ENCODE measurements around the gene ABHD5.

The ABHD5 gene

GRCh38 chr3:43764471-43764870, 73.7 kb downstream of the ABHD5 start:
- no peaks in the 10 kb centered on the region for H3K9me3 ChIP-seq (ENCODE audit: control insufficient read depth, low read length)
- H3K4me3 ChIP-seq (ENCODE audit: insufficient read depth, low read depth, low read length, poor library complexity, severe bottlenecking) = no peak overlapping the region
- H3K27ac ChIP-seq (ENCODE audit: insufficient read depth, low read length, poor library complexity, severe bottlenecking) = no peak overlapping the region
- H3K4me1 ChIP-seq (ENCODE audit: control insufficient read depth, insufficient read depth, low read length, poor library complexity, severe bottlenecking) = peaks cover 4% of the 10 kb centered on the region
- no peaks in the 10 kb centered on the region for H3K36me3 ChIP-seq (ENCODE audit: control insufficient read depth, insufficient read depth, low read length)
- no peaks in the 10 kb centered on the region for H3K27me3 ChIP-seq (replicated peaks; ENCODE audit: control insufficient read depth, insufficient read depth, low read length, poor library complexity, severe bottlenecking)
- DNase-seq = no peak

- no peak for DNase-seq
- Histone ChIP-seq H3K27ac (ENCODE audit: insufficient read depth, low read length, poor library complexity, severe bottlenecking) (no peak overlapping the region), H3K4me3 (ENCODE audit: insufficient read depth, low read depth, low read length, poor library complexity, severe bottlenecking) (no peak overlapping the region)
Measured at GRCh38 chr3:43765521-43765971, 74.8 kb downstream of the ABHD5 start.

DNA sequence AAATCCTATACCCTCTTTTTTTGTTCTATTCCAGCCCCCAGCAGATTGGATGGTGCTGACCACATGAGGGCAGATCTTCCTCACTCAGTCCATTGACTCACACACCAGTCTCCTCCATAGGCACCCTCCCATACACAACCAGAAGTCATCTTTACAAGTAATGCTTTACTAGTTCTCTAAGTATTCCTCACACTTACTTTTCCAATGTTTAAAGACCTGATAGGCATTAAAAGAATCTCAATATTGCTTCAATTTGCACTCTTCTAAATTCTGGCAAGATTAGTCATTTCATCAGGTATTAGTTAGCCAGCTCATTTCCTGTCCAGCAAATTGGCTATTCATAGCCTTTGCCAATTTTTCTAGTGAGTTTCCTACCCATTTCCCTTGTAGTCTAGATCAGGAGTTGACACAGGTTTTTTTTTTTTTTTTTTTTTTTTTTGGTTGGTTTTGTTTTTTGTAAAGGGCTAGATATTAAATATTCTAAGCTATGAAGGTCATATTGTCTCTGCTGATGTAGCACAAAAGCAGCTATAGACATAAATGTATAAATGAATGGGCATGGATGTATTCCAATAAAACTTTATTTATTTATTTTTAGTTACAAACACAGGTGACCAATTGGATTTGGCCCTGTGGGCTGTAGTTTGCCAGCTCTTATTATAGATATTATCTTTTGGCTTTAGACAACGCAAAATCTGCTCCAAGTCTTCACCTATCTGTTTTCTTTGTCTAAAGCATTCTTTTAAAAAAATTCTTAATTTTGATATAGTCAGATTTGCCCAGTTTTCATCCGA, 76.1 kb downstream of the ABHD5 start:
- Histone ChIP-seq H3K4me1 (ENCODE audit: control insufficient read depth, insufficient read depth, low read length, poor library complexity, severe bottlenecking) (peaks cover 16% of the 10 kb centered on the region), H3K4me3 (ENCODE audit: insufficient read depth, low read depth, low read length, poor library complexity, severe bottlenecking) (no peak overlapping the region), H3K36me3 (ENCODE audit: control insufficient read depth, insufficient read depth, low read length) (no peaks in the 10 kb centered on the region), H3K9me3 (ENCODE audit: control insufficient read depth, low read length) (no peaks in the 10 kb centered on the region), H3K27ac (ENCODE audit: insufficient read depth, low read length, poor library complexity, severe bottlenecking) (no peak overlapping the region), H3K27me3 (replicated peaks; ENCODE audit: control insufficient read depth, insufficient read depth, low read length, poor library complexity, severe bottlenecking) (no peaks in the 10 kb centered on the region)
- DNase-seq = no peak

More at GRCh38 chr3:43765521-43765971, 74.8 kb downstream of the ABHD5 start:
- H3K27me3 ChIP-seq (replicated peaks; ENCODE audit: control insufficient read depth, insufficient read depth, low read length, poor library complexity, severe bottlenecking) = no peaks in the 10 kb centered on the region
- no peaks in the 10 kb centered on the region for H3K36me3 ChIP-seq (ENCODE audit: control insufficient read depth, insufficient read depth, low read length)
- peaks cover 15% of the 10 kb centered on the region for H3K4me1 ChIP-seq (ENCODE audit: control insufficient read depth, insufficient read depth, low read length, poor library complexity, severe bottlenecking)
- H3K9me3 ChIP-seq (ENCODE audit: control insufficient read depth, low read length) = no peaks in the 10 kb centered on the region

DNA sequence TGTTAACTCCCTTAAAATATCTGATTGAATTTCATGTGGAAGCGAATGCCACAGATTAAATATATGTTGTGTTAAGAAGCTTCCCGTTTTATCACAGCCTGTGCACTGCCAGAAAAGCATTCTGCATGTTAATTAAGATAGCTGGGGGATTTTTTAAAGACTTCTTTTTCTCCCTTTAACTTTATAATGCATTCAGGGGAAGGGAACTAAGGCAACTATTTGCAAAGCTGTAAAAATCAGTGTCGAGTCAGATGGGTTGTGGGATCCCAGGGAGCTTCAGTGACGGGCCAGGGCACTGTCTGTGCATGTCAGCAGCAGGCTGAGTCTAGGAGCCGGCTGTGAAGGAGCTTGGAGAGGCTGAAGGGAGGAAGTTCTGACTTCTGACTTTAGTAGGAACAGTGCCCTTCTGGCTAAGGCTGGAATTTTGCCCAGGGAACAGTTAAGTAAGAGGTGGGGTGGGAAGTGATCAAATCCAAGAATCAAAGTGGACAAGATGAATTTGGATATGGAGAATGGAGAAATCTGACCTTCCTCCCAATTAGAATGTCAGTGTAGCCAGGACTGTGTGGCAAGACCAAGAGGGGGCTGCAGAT, 77.7 kb downstream of the ABHD5 start:
- no peaks in the 10 kb centered on the region for H3K27me3 ChIP-seq (replicated peaks; ENCODE audit: control insufficient read depth, insufficient read depth, low read length, poor library complexity, severe bottlenecking)
- no peak overlapping the region for H3K4me3 ChIP-seq (ENCODE audit: insufficient read depth, low read depth, low read length, poor library complexity, severe bottlenecking)
- no peaks in the 10 kb centered on the region for H3K9me3 ChIP-seq (ENCODE audit: control insufficient read depth, low read length)
- DNase-seq = no peak
- no peaks in the 10 kb centered on the region for H3K36me3 ChIP-seq (ENCODE audit: control insufficient read depth, insufficient read depth, low read length)
- H3K4me1 ChIP-seq (ENCODE audit: control insufficient read depth, insufficient read depth, low read length, poor library complexity, severe bottlenecking) = peaks cover 16% of the 10 kb centered on the region
- H3K27ac ChIP-seq (ENCODE audit: insufficient read depth, low read length, poor library complexity, severe bottlenecking) = no peak overlapping the region

GRCh38 chr3:43769097-43769884, 78.6 kb downstream of the ABHD5 start:
- no peaks in the 10 kb centered on the region for H3K27me3 ChIP-seq (replicated peaks; ENCODE audit: control insufficient read depth, insufficient read depth, low read length, poor library complexity, severe bottlenecking)
- no peaks in the 10 kb centered on the region for H3K36me3 ChIP-seq (ENCODE audit: control insufficient read depth, insufficient read depth, low read length)
- DNase-seq = peak; percentile 38 to 67 (median 46)
- H3K27ac ChIP-seq (ENCODE audit: insufficient read depth, low read length, poor library complexity, severe bottlenecking) = no peak overlapping the region
- peak overlapping the region; percentile 12 for H3K4me3 ChIP-seq (ENCODE audit: insufficient read depth, low read depth, low read length, poor library complexity, severe bottlenecking)
- peaks cover 16% of the 10 kb centered on the region for H3K4me1 ChIP-seq (ENCODE audit: control insufficient read depth, insufficient read depth, low read length, poor library complexity, severe bottlenecking)
- H3K9me3 ChIP-seq (ENCODE audit: control insufficient read depth, low read length) = no peaks in the 10 kb centered on the region

DNA sequence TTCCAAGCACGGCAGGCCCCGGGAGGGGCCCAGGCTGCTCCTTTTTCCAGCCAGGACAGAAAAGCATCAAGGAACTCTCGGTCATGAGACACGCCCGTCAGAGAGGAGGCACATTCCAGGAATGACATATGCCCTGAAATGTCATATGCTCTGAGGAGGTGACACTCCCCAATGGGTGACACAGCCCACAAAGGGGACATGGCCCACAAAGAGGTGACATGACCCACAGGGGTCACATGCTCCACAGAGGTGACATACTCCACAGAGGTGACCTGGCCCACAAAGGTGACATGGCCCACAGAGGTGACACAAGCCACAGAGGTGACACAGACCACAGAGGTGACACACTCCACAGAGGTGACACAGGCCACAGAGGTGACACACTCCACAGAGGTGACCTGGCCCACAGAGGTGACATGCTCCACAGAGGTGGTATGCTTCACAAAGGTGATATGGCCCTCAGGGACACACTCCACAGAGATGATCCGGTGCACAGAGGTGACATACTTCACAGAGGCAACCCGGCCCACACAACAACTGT, 79.2 kb downstream of the ABHD5 start:
- Histone ChIP-seq H3K4me3 (ENCODE audit: insufficient read depth, low read depth, low read length, poor library complexity, severe bottlenecking) (no peak overlapping the region), H3K27ac (ENCODE audit: insufficient read depth, low read length, poor library complexity, severe bottlenecking) (no peak overlapping the region), H3K9me3 (ENCODE audit: control insufficient read depth, low read length) (no peaks in the 10 kb centered on the region), H3K27me3 (replicated peaks; ENCODE audit: control insufficient read depth, insufficient read depth, low read length, poor library complexity, severe bottlenecking) (no peaks in the 10 kb centered on the region), H3K4me1 (ENCODE audit: control insufficient read depth, insufficient read depth, low read length, poor library complexity, severe bottlenecking) (peaks cover 16% of the 10 kb centered on the region), H3K36me3 (ENCODE audit: control insufficient read depth, insufficient read depth, low read length) (no peaks in the 10 kb centered on the region)
- peak; percentile 24 to 64 (median 36) for DNase-seq

GRCh38 chr3:43770426-43771103, 79.8 kb downstream of the ABHD5 start:
- no peak overlapping the region for H3K4me3 ChIP-seq (ENCODE audit: insufficient read depth, low read depth, low read length, poor library complexity, severe bottlenecking)
- H3K9me3 ChIP-seq (ENCODE audit: control insufficient read depth, low read length) = no peaks in the 10 kb centered on the region
- H3K36me3 ChIP-seq (ENCODE audit: control insufficient read depth, insufficient read depth, low read length) = no peaks in the 10 kb centered on the region
- DNase-seq = peak; percentile 31 to 55 (median 48)
- H3K27ac ChIP-seq (ENCODE audit: insufficient read depth, low read length, poor library complexity, severe bottlenecking) = no peak overlapping the region
- no peaks in the 10 kb centered on the region for H3K27me3 ChIP-seq (replicated peaks; ENCODE audit: control insufficient read depth, insufficient read depth, low read length, poor library complexity, severe bottlenecking)
- H3K4me1 ChIP-seq (ENCODE audit: control insufficient read depth, insufficient read depth, low read length, poor library complexity, severe bottlenecking) = peaks cover 16% of the 10 kb centered on the region

DNA sequence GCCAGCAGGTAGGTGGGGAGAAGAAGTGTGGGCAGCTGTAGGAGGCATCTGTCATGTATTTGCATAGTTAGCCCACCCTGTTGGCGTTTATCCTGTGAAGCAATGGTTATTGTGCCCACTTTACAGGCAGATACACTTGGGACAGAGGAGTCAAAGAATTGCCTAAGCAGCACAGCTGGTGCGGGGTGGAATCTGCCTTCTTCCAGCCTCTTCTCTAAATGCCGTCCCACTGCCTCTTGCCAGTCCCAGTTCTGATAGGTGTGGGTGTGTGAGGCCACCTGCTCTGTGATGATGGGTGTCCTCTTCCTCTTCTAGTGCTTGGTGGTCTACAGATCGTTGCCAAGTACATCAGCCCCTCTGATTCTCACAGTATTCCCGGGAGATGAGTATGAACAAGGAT, 80.9 kb downstream of the ABHD5 start:
- Histone ChIP-seq H3K36me3 (ENCODE audit: control insufficient read depth, insufficient read depth, low read length) (no peaks in the 10 kb centered on the region), H3K27ac (ENCODE audit: insufficient read depth, low read length, poor library complexity, severe bottlenecking) (peak overlapping the region; percentile 4), H3K4me3 (ENCODE audit: insufficient read depth, low read depth, low read length, poor library complexity, severe bottlenecking) (no peak overlapping the region), H3K27me3 (replicated peaks; ENCODE audit: control insufficient read depth, insufficient read depth, low read length, poor library complexity, severe bottlenecking) (no peaks in the 10 kb centered on the region), H3K4me1 (ENCODE audit: control insufficient read depth, insufficient read depth, low read length, poor library complexity, severe bottlenecking) (peaks cover 16% of the 10 kb centered on the region), H3K9me3 (ENCODE audit: control insufficient read depth, low read length) (no peaks in the 10 kb centered on the region)
- DNase-seq = no peak

DNA sequence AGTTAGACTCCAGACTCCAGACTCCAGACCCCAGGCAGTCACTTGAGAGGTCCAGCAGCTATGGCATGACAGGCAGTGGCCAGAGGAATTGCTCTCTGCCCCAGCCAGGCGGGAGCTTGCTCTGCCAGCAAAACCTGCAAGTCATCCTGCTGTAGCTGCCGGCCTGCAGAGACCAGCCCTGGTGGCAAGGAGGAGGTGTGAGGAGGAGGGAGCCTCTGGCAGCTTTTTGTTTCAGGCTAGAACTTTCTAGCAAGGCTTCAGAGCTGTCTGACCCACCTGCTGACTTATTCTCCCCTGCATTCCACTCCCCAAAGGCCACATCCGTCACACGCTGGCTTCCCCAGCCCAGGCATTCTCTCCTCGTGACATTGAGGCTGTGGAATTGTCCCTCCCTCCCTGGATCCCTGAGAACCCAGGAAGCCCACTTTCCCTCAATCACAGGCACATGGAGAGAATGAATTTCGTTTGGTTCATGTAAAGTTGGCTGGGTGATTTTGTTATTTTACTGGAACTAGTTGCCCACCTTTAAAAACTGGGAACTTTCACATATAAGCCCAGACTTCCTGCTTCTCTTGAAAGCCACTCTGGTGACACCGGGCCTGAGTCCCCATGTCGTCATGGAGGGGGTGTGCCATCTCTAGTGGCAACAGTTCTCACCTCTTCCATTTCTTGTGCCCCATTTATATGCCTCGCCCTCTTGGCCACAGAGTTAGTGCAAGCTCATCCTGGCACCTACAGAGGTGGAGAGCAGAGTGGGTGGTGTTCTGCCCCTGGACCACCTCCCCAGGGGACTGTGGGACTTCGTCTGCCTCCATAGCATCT, 82.7 kb downstream of the ABHD5 start:
- H3K4me1 ChIP-seq (ENCODE audit: control insufficient read depth, insufficient read depth, low read length, poor library complexity, severe bottlenecking) = peaks cover 16% of the 10 kb centered on the region
- H3K36me3 ChIP-seq (ENCODE audit: control insufficient read depth, insufficient read depth, low read length) = no peaks in the 10 kb centered on the region
- H3K27ac ChIP-seq (ENCODE audit: insufficient read depth, low read length, poor library complexity, severe bottlenecking) = no peak overlapping the region
- no peaks in the 10 kb centered on the region for H3K27me3 ChIP-seq (replicated peaks; ENCODE audit: control insufficient read depth, insufficient read depth, low read length, poor library complexity, severe bottlenecking)
- peak in 2 of 3 donors; percentile 21 to 22 for DNase-seq
- H3K4me3 ChIP-seq (ENCODE audit: insufficient read depth, low read depth, low read length, poor library complexity, severe bottlenecking) = no peak overlapping the region
- no peaks in the 10 kb centered on the region for H3K9me3 ChIP-seq (ENCODE audit: control insufficient read depth, low read length)
